Bronchial epithelial cell (primary cell): ENCODE data around the gene ERBB3. TPM values are rescaled to one million over a fixed set of nuclear protein-coding genes. Genes with fewer than 3 reads are reported as not detected.
"Not testable (repeated sequence)": the region's sequence is repeated elsewhere in the genome, so short reads cannot be mapped to it uniquely, and the experiment has no call there.

ENCODE experiments used
- DNase-seq: peaks from one replicate; pipeline ENCODE4 v3.0.0-alpha.2; 2010; ENCODE audit warnings: low read depth
- FAIRE-seq: peaks from 2 replicates; lab custom pipeline; 2011; peaks lifted over from hg19 to GRCh38; lab: Jason Lieb, UNC
- H3K27me3 ChIP-seq: 2 replicates; pipeline ENCODE4 v1.5.1; 2011; ENCODE audit warnings: low read length; ENCODE audit not compliant: control insufficient read depth, insufficient read depth
- H3K36me3 ChIP-seq: 2 replicates; pipeline ENCODE4 v1.5.1; 2011; ENCODE audit warnings: low read length; ENCODE audit not compliant: control insufficient read depth, insufficient read depth
- H3K4me3 ChIP-seq: 2 replicates; pipeline ENCODE4 v1.5.1; 2011; ENCODE audit warnings: mild to moderate bottlenecking, low read depth, low read length, control low read depth
- total RNA-seq: library from RNA; depleted of rRNA; stranded (reverse); fragments of >200 nt; gene quantifications from 2 replicates; pipeline ENCODE4 v1.2.1, GENCODE V29; 2014
- TF ChIP-seq, protein P1 (sequence below): IDR thresholded peaks from 2 replicates; pipeline ENCODE4 v1.5.1; 2011; ENCODE audit warnings: mild to moderate bottlenecking, moderate library complexity, low read length, control low read depth, inconsistent platforms; ENCODE audit not compliant: insufficient read depth, severe bottlenecking

ERBB3 gene
- total RNA-seq, 1 donor from 2014 or later = 21.1 TPM

DNA sequence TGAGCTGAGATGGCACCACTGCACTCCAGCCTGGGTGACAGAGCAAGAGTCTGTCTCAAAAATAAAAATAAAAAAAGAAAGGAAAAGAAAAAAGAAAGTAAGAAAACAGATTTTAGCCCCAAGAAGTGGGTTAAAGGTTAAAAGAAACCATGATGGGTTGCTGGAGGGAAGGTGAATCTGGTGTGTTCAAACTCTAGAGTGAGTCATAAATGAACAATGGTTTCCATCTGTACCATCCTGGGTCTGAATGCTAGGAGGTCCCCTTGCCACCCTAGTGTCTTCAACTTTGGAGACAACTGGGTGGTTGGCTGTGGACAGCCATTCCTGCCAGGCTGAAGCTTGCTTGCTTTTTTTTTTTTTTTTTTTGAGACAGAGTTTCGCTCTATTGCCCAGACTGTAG, 39.8 kb upstream of the ERBB3 start:
- DNase-seq (no peak), FAIRE-seq (no peak)
- Histone ChIP-seq H3K27me3 (no peaks in the 10 kb centered on the region), H3K36me3 (peaks cover 4% of the 10 kb centered on the region), H3K4me3 (no peak overlapping the region)
- TF ChIP-seq, protein P1, sequence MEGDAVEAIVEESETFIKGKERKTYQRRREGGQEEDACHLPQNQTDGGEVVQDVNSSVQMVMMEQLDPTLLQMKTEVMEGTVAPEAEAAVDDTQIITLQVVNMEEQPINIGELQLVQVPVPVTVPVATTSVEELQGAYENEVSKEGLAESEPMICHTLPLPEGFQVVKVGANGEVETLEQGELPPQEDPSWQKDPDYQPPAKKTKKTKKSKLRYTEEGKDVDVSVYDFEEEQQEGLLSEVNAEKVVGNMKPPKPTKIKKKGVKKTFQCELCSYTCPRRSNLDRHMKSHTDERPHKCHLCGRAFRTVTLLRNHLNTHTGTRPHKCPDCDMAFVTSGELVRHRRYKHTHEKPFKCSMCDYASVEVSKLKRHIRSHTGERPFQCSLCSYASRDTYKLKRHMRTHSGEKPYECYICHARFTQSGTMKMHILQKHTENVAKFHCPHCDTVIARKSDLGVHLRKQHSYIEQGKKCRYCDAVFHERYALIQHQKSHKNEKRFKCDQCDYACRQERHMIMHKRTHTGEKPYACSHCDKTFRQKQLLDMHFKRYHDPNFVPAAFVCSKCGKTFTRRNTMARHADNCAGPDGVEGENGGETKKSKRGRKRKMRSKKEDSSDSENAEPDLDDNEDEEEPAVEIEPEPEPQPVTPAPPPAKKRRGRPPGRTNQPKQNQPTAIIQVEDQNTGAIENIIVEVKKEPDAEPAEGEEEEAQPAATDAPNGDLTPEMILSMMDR = no peak

DNA sequence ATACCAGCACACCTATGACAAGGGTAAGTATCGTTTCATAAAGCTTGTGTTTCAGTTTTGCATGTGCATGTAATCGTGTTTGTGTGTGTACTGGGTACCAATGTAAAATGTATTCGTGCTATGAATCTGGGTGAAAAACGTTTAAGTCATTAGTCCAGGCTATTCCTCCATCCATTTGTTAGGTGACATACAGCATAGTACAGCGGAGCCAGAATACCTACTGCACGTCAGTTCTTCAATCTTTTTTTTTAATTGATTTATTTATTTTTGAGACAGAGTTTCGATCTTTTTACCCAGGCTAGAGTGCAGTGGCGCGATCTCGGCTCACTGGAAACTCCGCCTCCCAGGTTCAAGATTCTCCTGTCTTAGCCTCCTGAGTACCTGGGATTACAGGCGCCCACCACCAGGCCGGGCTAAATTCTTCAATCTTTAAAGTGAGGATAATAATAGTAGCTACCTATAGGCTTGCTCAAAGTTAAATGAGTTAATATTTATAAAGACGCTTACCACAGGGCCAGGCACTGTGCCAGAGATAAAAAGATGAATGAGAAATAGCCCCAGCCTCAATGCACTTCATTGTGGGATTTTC, 38.9 kb upstream of the ERBB3 start:
- FAIRE-seq = no peak
- peaks cover 4% of the 10 kb centered on the region for H3K36me3 ChIP-seq
- TF ChIP-seq, protein P1 = no peak
- no peak for DNase-seq
- H3K4me3 ChIP-seq = peak overlapping the region; percentile 97
- no peaks in the 10 kb centered on the region for H3K27me3 ChIP-seq

DNA sequence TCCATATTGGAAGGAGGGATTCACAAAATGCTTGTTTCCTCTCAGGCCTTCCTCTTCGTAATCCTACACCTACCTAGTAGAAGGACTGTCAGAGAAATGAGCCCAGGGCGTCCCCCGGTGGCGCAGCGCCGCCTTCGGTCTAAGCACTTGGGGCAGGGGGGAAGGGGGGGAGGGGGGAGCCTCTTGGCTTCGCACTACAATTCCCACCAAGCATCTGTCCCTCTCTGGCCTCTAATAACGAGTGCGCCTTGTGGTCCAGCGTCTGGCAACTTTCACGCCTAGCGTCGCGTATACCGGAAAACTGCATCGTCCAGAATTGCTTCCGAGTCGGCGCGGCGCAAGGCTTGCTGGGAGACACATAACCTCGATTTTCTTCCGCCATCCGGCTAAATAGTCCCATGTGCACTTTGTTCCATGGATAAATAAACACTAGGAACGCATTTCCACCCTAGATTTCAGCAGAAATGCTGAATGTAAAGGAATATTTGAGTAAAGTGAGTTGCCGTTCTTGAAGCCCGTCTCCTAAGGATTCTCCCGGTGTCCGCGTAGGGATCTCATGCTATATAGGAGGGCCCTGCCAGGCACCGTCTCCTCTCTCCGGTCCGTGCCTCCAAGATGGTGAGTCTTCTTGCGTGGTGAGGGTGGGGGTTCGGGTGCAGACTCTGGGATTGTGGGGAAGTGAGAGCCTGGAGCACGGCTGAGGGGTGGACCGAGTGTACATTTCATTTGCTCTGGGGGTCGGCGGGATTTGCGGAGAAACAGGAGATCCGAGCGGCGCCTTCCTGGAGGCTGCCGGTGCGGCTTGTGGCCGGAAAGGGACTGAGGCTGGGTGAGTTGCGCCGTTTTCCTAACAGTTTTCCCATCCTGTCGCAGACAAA, 38.2 kb upstream of the ERBB3 start, which contains the start of gene RPS26:
Gene RPS26 (plus strand): TSS at position 367 of the 878 bp plus-strand sequence. CDS start 249 bp downstream, at position 616.
- FAIRE-seq = no peak
- Histone ChIP-seq H3K27me3 (no peaks in the 10 kb centered on the region), H3K4me3 (peak within 1 kb of the TSS; percentile 97), H3K36me3 (peaks cover 4% of the 10 kb centered on the region)
- peak; percentile 95 for DNase-seq
- TF ChIP-seq, protein P1 = peak; percentile 36

DNA sequence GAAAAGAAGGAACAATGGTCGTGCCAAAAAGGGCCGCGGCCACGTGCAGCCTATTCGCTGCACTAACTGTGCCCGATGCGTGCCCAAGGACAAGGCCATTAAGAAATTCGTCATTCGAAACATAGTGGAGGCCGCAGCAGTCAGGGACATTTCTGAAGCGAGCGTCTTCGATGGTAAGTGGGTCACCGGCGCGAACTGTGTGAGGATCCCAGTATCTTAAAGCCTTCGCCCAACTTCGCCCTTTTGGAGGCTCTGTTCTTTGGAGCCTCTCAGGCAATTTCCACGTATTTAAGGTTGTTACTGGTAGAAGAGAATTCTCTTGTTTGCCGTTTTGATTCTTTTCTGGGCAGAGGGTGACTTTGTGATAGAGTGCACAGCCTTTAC, 37.5 kb upstream of the ERBB3 start:
- FAIRE-seq, H3K36me3 ChIP-seq, H3K27me3 ChIP-seq, DNase-seq: not testable (repeated sequence)
- H3K4me3 ChIP-seq = peak overlapping the region; percentile 97

DNA sequence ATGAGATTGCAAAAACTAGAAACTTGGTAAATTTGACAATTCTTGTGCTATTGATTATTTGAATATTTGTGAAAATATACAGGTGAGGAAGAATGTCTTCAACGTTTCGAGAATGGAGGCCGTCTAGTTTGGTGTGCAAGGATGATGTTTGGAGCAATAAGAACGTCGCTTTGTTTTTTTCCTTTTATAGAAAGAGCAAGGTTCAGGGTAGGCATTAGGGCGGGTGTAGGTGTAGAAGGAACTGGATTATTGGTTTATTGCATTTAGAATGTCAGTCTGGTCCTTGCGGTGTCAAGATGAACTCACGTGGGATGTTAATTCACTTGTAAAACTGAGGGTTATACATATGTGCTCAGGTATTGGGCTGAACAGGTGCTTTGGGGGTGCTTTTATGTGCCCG, 37.1 kb upstream of the ERBB3 start:
- Histone ChIP-seq H3K27me3 (no peaks in the 10 kb centered on the region), H3K36me3 (peaks cover 4% of the 10 kb centered on the region), H3K4me3 (peak overlapping the region; percentile 97)
- FAIRE-seq (no peak), DNase-seq (no peak)
- TF ChIP-seq, protein P1 = no peak

DNA sequence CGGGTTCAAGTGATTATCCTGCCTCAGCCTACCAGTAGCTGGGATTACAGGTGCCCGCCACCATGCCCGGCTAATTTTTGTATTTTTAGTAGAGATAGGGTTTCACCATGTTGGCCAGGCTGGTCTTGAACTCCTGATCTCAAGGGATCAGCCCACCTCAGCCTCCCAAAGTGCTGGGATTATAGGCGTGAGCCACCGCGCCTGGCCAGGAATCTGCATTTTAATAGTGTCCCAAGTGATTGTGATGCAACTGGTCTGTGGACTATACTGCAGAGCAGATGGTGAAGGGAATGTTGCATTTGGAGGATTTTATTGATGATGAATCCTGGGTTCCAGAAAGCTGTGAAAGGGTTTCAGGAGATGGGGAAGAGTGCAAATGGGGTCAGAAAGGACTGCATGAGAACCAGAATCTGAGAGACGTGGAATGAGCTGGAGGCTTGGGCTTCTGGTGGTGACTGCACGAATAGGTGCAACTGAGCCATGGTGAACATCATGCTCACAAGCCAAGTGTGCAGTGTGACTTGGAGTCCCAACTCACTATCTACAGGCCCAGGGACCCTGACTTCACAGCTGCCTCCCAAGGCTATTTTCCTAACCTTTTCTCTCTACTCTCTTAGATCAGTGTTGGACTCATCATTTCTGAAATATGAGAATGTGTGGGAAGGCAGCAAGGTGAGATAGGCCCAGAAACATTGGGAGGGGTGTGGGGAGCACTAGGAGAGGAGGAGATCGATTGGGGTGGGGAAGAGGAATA, 33.8 kb upstream of the ERBB3 start:
- DNase-seq = no peak
- H3K27me3 ChIP-seq = no peaks in the 10 kb centered on the region
- FAIRE-seq = no peak
- TF ChIP-seq, protein P1 = no peak
- H3K36me3 ChIP-seq = peaks cover 4% of the 10 kb centered on the region
- no peak overlapping the region for H3K4me3 ChIP-seq
